GM12873 (cell line): ENCODE data around the gene KDM5B.

Experiments
- CTCF ChIP-seq: IDR thresholded peaks from 2 replicates; pipeline ENCODE4 v1.5.1; 2012; ENCODE audit warnings: low read depth, mild to moderate bottlenecking, moderate library complexity, low read length, control low read depth; ENCODE audit not compliant: insufficient read depth; ENCODE audit errors: missing control alignments

Gene KDM5B

GRCh38 chr1:202804126-202804525 lies 4.1 kb downstream of the KDM5B start:
- no peak for TF ChIP-seq CTCF

GRCh38 chr1:202802998-202803932 lies 5.0 kb downstream of the KDM5B start:
- TF ChIP-seq CTCF, result no peak

- TF ChIP-seq CTCF, result no peak
Measured at GRCh38 chr1:202802034-202802433, 6.2 kb downstream of the KDM5B start.

GRCh38 chr1:202801175-202801574 lies 7.0 kb downstream of the KDM5B start:
- TF ChIP-seq CTCF, result no peak

- no peak for TF ChIP-seq CTCF
Measured at GRCh38 chr1:202800742-202801141, 7.5 kb downstream of the KDM5B start.

GRCh38 chr1:202798792-202799331 lies 9.4 kb downstream of the KDM5B start:
- TF ChIP-seq CTCF, result no peak

GRCh38 chr1:202798260-202798659 lies 10.0 kb downstream of the KDM5B start:
- no peak for TF ChIP-seq CTCF
